GM12878 (cell line): ENCODE measurements around the gene INSRR. TPM values are rescaled to one million over a fixed set of nuclear protein-coding genes. Genes with fewer than 3 reads are reported as not detected.

Experiments used
- ATAC-seq: fragments of 200-7000 bp; cut with Tn5 transposase; 3 replicates; pipeline ENCODE4 v1.9.1; 2020; ENCODE audit warnings: mild to moderate bottlenecking, moderate library complexity
- BruUV-seq: library from RNA; stranded (reverse); fragments of 400-500 nt; replicated peaks from 2 replicates; lab custom pipeline; 2021; lab: Mats Ljungman, UMichigan
- CTCF ChIA-PET: fragments of 300-600 bp; sonication (Branson Sonifier 250); formaldehyde crosslinking; extraction: SDS; loops from one replicate; lab custom pipeline; 2021; ENCODE audit warnings: inconsistent platforms; lab: Yijun Ruan, JAX
- POLR2A ChIA-PET: fragments of 350-600 bp; formaldehyde crosslinking; extraction: SDS; loops from one replicate; lab custom pipeline; 2021; ENCODE audit warnings: inconsistent platforms; lab: Charles Lee
- RAD21 ChIA-PET: fragments of 300-600 bp; sonication (Branson Sonifier 250); formaldehyde crosslinking; loops from one replicate; lab custom pipeline; 2023; ENCODE audit warnings: antibody characterized with exemption; ENCODE audit not compliant: unreplicated experiment; lab: Charles Lee
- SMC1A ChIA-PET: fragments of 300-600 bp; sonication (Branson Sonifier 250); formaldehyde crosslinking; loops from one replicate; lab custom pipeline; 2023; ENCODE audit not compliant: unreplicated experiment, uncharacterized antibody; lab: Charles Lee
- DNase-seq: peaks from one replicate; pipeline ENCODE4 v3.0.0-alpha.2; 2011; ENCODE audit warnings: low read depth, low spot score
- FAIRE-seq: peaks from 3 replicates; lab custom pipeline; 2011; peaks lifted over from hg19 to GRCh38; lab: Jason Lieb, UNC
- H2AFZ ChIP-seq: 2 replicates; pipeline ENCODE4 v1.6.0; 2011; ENCODE audit warnings: low read depth, low read length, control low read depth; ENCODE audit not compliant: control insufficient read depth
- H3K27ac ChIP-seq: 2 replicates; pipeline ENCODE4 v1.5.1; 2011; ENCODE audit warnings: control low read depth; ENCODE audit not compliant: control insufficient read depth, insufficient read depth
- H3K27me3 ChIP-seq, 2 experiments: replicated peaks in 1 of 2; 2 replicates each; pipeline versions ENCODE4 v1.6.0 to v1.6.1; 2011; ENCODE audit warnings: low read length in 1 of 2; ENCODE audit not compliant: control insufficient read depth in 2 of 2, insufficient read depth in 2 of 2
- H3K36me3 ChIP-seq, 2 experiments: 2 replicates each; pipeline ENCODE4 v1.5.1; 2011; ENCODE audit warnings: low read length in 1 of 2; ENCODE audit not compliant: control insufficient read depth in 2 of 2, insufficient read depth in 2 of 2
- H3K4me1 ChIP-seq: 2 replicates; pipeline ENCODE4 v1.6.1; 2011; ENCODE audit warnings: mild to moderate bottlenecking, low read length, moderate library complexity, mixed read lengths; ENCODE audit not compliant: control insufficient read depth, insufficient read depth
- H3K4me2 ChIP-seq: 2 replicates; pipeline ENCODE4 v1.6.0; 2011; ENCODE audit warnings: control low read depth; ENCODE audit not compliant: control insufficient read depth, insufficient read depth
- H3K4me3 ChIP-seq: fragments of 200-600 bp; sonication (generic); 2 replicates; pipeline ENCODE4 v1.5.1; 2016
- H3K79me2 ChIP-seq: 2 replicates; pipeline ENCODE4 v1.6.0; 2011; ENCODE audit warnings: low read length; ENCODE audit not compliant: control insufficient read depth, insufficient read depth
- H3K9ac ChIP-seq: 2 replicates; pipeline ENCODE4 v1.8.0; 2011; ENCODE audit warnings: low read length, control low read depth, mixed read lengths; ENCODE audit not compliant: control insufficient read depth, insufficient read depth
- H3K9me3 ChIP-seq: replicated peaks from 3 replicates; pipeline ENCODE4 v1.5.1; 2011; ENCODE audit warnings: mild to moderate bottlenecking, low read length; ENCODE audit not compliant: control insufficient read depth, insufficient read depth
- H4K20me1 ChIP-seq: 2 replicates; pipeline ENCODE4 v1.6.0; 2011; ENCODE audit not compliant: control insufficient read depth, insufficient read depth
- CBX3 ChIP-seq: fragments of 200-600 bp; sonication (generic); IDR thresholded peaks from 2 replicates; pipeline ENCODE4 v1.6.1; 2016; ENCODE audit warnings: low read depth, borderline replicate concordance
- CREB1 ChIP-seq: IDR thresholded peaks from 2 replicates; pipeline ENCODE4 v1.6.1; 2012; ENCODE audit warnings: low read depth, mild to moderate bottlenecking, inconsistent platforms
- EED ChIP-seq: sonication (generic); IDR thresholded peaks from 2 replicates; pipeline ENCODE4 v1.6.1; 2016; ENCODE audit warnings: antibody characterized with exemption, low read depth
- GABPA ChIP-seq: IDR thresholded peaks from 2 replicates; pipeline ENCODE4 v1.6.1; 2014; ENCODE audit warnings: antibody characterized with exemption, low read depth, mild to moderate bottlenecking, inconsistent platforms
- HCFC1 ChIP-seq: fragments of 150-350 bp; IDR thresholded peaks from 2 replicates; pipeline ENCODE4 v1.6.1; 2014; ENCODE audit warnings: low read length
- HDAC6 ChIP-seq: fragments of 200-600 bp; sonication (generic); IDR thresholded peaks from one replicate; pipeline ENCODE4 v1.8.0; 2017; ENCODE audit warnings: antibody characterized with exemption; ENCODE audit not compliant: unreplicated experiment
- MEF2B ChIP-seq: fragments of 450-650 bp; IDR thresholded peaks from 2 replicates; pipeline ENCODE4 v1.6.1; 2018; ENCODE audit warnings: mild to moderate bottlenecking, moderate library complexity; ENCODE audit not compliant: partially characterized antibody, poor library complexity, severe bottlenecking
- NBN ChIP-seq: fragments of 450-650 bp; IDR thresholded peaks from 2 replicates; pipeline ENCODE4 v1.6.1; 2016
- NFIC ChIP-seq: IDR thresholded peaks from 2 replicates; pipeline ENCODE4 v1.6.1; 2012; ENCODE audit warnings: low read depth, mild to moderate bottlenecking, inconsistent platforms, low read length, moderate library complexity
- TCF7 ChIP-seq: IDR thresholded peaks from 2 replicates; pipeline ENCODE4 v1.6.1; 2014; ENCODE audit warnings: antibody characterized with exemption, borderline replicate concordance
- ZNF207 ChIP-seq: fragments of 450-650 bp; IDR thresholded peaks from 2 replicates; pipeline ENCODE4 v1.6.1; 2014; ENCODE audit warnings: antibody characterized with exemption, mild to moderate bottlenecking, borderline replicate concordance
- ZNF274 ChIP-seq: IDR thresholded peaks from one replicate; pipeline ENCODE4 v1.8.0; 2011; ENCODE audit not compliant: insufficient read length, insufficient read depth
- WGBS: methylation state at CpG from one replicate; pipeline ENCODE4 v1.1.6; 2016; ENCODE audit warnings: low lambda C conversion rate; ENCODE audit not compliant: insufficient replicate concordance, insufficient coverage; ENCODE audit errors: missing lambda C conversion rate; 5-methylcytosine and 5-hydroxymethylcytosine counted together
- in situ Hi-C: fragments of 300-500 bp; cut with MboI; formaldehyde crosslinking; loops from 9 replicates; pipeline ENCODE4 v1.14.3; 2018; ENCODE audit warnings: mixed read lengths
- intact Hi-C: fragments of 100-400 bp; cut with micrococcal nuclease; formaldehyde crosslinking; loops from one replicate; pipeline ENCODE4 v1.14.2; 2022; ENCODE audit not compliant: unreplicated experiment
- polyA plus RNA-seq, 11 experiments: library from polyadenylated mRNA; depleted of rRNA in 4 of 11; unstranded in 6 of 11; stranded (reverse) in 5 of 11; fragments of >200 nt; fragmentation: Nextera tagmentation in 4 of 11; fragmentation: Illumina TruSeq in 1 of 11; extraction: Ambion mirVana in 4 of 11; extraction: Trizol in 1 of 11; gene quantifications; 1 replicate in 1 of 11; 2 replicates in 10 of 11; pipeline versions ENCODE4 v1.2.1 to v1.2.3, GENCODE V29; 2011 to 2016; ENCODE audit warnings: inconsistent platforms in 2 of 11, missing spikeins in 2 of 11, low read depth in 1 of 11
- total RNA-seq, 4 experiments: library from RNA; depleted of rRNA in 3 of 4; stranded (reverse); fragments of >200 nt in 3 of 4; fragmentation: Illumina TruSeq in 1 of 4; extraction: Trizol in 1 of 4; gene quantifications; 2 replicates each; pipeline versions ENCODE4 v1.2.1 to v1.2.3, GENCODE V29; 2013 to 2021
- TF ChIP-seq, protein P1 (sequence below): IDR thresholded peaks from 2 replicates; pipeline ENCODE4 v1.6.1; 2012; ENCODE audit warnings: low read depth, low read length, improper control_type of control experiment

INSRR gene
- total and polyA plus RNA-seq, 10 of the 15 experiments (the other 5 are each of a cell fraction or from before 2014, with no cell fraction given) = 0.01 TPM; not detected in 9

DNA sequence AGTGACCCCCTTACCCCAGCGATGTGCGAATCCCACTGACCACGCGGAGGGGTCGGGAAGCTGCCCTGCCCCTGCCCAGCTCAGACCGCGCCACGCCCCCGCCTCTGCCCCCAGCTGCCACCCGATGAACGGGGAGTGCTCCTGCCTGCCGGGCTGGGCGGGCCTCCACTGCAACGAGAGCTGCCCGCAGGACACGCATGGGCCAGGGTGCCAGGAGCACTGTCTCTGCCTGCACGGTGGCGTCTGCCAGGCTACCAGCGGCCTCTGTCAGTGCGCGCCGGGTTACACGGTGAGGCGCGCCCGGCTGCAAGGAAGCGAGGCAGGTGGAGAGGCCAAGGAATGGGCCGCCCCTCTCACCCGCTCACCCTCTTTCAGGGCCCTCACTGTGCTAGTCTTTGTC is 49.6 kb upstream of the INSRR start:
- Histone ChIP-seq H4K20me1 (no peaks in the 10 kb centered on the region), H3K4me3 (no peak overlapping the region), H3K9me3 (no peaks in the 10 kb centered on the region), H3K27me3 (peaks cover 0 to 2% of the 10 kb centered on the region in 2 experiments; a peak in 3 of 4 replicates)
- DNase-seq = no peak
- in situ Hi-C loops = no loop called here
- RAD21 ChIA-PET = no interaction called here
- 75% methylated on average over 25 of the region's 29 CpGs for WGBS
- no peak for ATAC-seq
- TF ChIP-seq MEF2B (no peak), ZNF274 (no peak), GABPA (no peak), CBX3 (no peak), EED (no peak), ZNF207 (no peak), NBN (no peak), HCFC1 (no peak), HDAC6 (no peak), NFIC (no peak), CREB1 (no peak), TCF7 (no peak)
- TF ChIP-seq, protein P1, sequence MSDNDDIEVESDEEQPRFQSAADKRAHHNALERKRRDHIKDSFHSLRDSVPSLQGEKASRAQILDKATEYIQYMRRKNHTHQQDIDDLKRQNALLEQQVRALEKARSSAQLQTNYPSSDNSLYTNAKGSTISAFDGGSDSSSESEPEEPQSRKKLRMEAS = no peak
- TF ChIP-seq, all 136 proteins: peak for 0
- no peaks in the 10 kb centered on the region for H3K79me2 ChIP-seq
- ChIA-PET CTCF (interaction anchor here (1.4 to 4.7 kb wide), 2 partner anchors 165 to 246 kb away, joined by 3 to 47 read pairs; no protein-coding TSS in a partner anchor), POLR2A (no interaction called here), SMC1A (no interaction called here)
- no peaks in the 10 kb centered on the region for H3K36me3 ChIP-seq
- no peaks in the 10 kb centered on the region for H3K4me1 ChIP-seq
- H2AFZ ChIP-seq = no peak overlapping the region
- intact Hi-C loops = no loop called here
- no peak overlapping the region for H3K27ac ChIP-seq
- H3K9ac ChIP-seq = no peak overlapping the region
- no peak for FAIRE-seq
- no TSS peak for BruUV-seq
- H3K4me2 ChIP-seq = no peak overlapping the region
